Subcutaneous adipose tissue (tissue), 4 donors: ENCODE data around the gene TCF4. TPM values are rescaled to one million over a fixed set of nuclear protein-coding genes. Genes with fewer than 3 reads are reported as not detected.

Experiments used
- CTCF ChIP-seq: fragments of 450-650 bp; IDR thresholded peaks from one replicate; pipeline ENCODE4 v1.5.1; 2016; ENCODE audit warnings: low read depth, mild to moderate bottlenecking, control low read depth, antibody characterized with exemption, moderate library complexity
- total RNA-seq, 4 donors: library from RNA; depleted of rRNA; stranded (reverse); fragments of >200 nt; gene quantifications; one replicate each; pipeline ENCODE4 v1.1.0, GENCODE V29; 2016

TCF4 gene
- total RNA-seq, 4 donors from 2014 or later, result 110 to 250 (median 170) TPM

- TF ChIP-seq CTCF, result no peak
Observed at GRCh38 chr18:55302167-55302833, 285.7 kb downstream of the TCF4 start.

GRCh38 chr18:55301824-55302166 lies 286.2 kb downstream of the TCF4 start:
- TF ChIP-seq CTCF, result no peak

GRCh38 chr18:55300936-55301531 lies 287.0 kb downstream of the TCF4 start:
- no peak for TF ChIP-seq CTCF

- TF ChIP-seq CTCF, result no peak
Observed at GRCh38 chr18:55300421-55300935, 287.5 kb downstream of the TCF4 start.

GRCh38 chr18:55296778-55297177 lies 291.2 kb downstream of the TCF4 start:
- no peak for TF ChIP-seq CTCF

GRCh38 chr18:55296115-55296514 lies 291.9 kb downstream of the TCF4 start:
- TF ChIP-seq CTCF, result no peak

GRCh38 chr18:55290898-55291297 lies 297.1 kb downstream of the TCF4 start:
- TF ChIP-seq CTCF, result no peak
